ENCODE measurements around the gene NBEAL2.
A peak's percentile ranks its signal among the peaks of the same experiment; 100 is the strongest.

The NBEAL2 gene

GRCh38 chr3:47008851-47009224 lies 29.4 kb downstream of the NBEAL2 start (continued):
- TF ChIP-seq PRDM1 (tag by site-specific recombination; IDR thresholded peaks at IDR 0.05) (no peak), PRDM2 (tag by site-specific recombination; IDR thresholded peaks at IDR 0.05; ENCODE audit: borderline replicate concordance) (no peak), ZNF658 (tag by site-specific recombination; IDR thresholded peaks at IDR 0.05) (no peak), ZNF138 (tag by site-specific recombination; IDR thresholded peaks at IDR 0.05; ENCODE audit: borderline replicate concordance) (no peak), ZSCAN18 (tag by site-specific recombination; IDR thresholded peaks at IDR 0.05) (no peak), ZNF600 (tag by site-specific recombination; IDR thresholded peaks at IDR 0.05) (no peak)

- no peaks in the 10 kb centered on the region for H3K4me1 ChIP-seq (ENCODE audit: control insufficient read depth, insufficient read depth, low read length)
- H3K27ac ChIP-seq (ENCODE audit: extremely low read depth, low read depth, low read length) = peak overlapping the region; percentile 72
- H3K9me3 ChIP-seq (ENCODE audit: control insufficient read depth, insufficient read depth, low read depth, low read length) = no peaks in the 10 kb centered on the region
- POLR2A ChIA-PET = interaction anchor here (0.7 to 1.0 kb wide), 3 partner anchors 33 to 157 kb away, joined by 3 to 4 read pairs (median 3); partner anchors contain the start of gene CCDC12
- CTCF ChIA-PET = interaction anchor here (0.6 kb wide), 1 partner anchor 335 kb away, joined by 3 read pairs; no protein-coding TSS in a partner anchor
- peaks cover 0 to 43% of the 10 kb centered on the region in 2 experiments; a peak in 1 of 3 replicates for H3K36me3 ChIP-seq (ENCODE audit: control insufficient read depth in 2 of 2, insufficient read depth in 1 of 2, low read length in 2 of 2)
- H3K4me3 ChIP-seq (ENCODE audit: low read depth, low read length) = peak overlapping the region; percentile 37
- no peak for TF ChIP-seq KLF7 (tag by site-specific recombination; IDR thresholded peaks at IDR 0.05; ENCODE audit: borderline replicate concordance)
- TF ChIP-seq ZNF10 (tag by site-specific recombination; IDR thresholded peaks at IDR 0.05) = no peak
- TF ChIP-seq ZNF311 (tag by site-specific recombination; IDR thresholded peaks at IDR 0.05; ENCODE audit: borderline replicate concordance) = no peak
- TF ChIP-seq PRDM1 (tag by site-specific recombination; IDR thresholded peaks at IDR 0.05) = no peak
- no peak for TF ChIP-seq PBX3 (CRISPR knock-in tag; IDR thresholded peaks at IDR 0.05)
- no peak for TF ChIP-seq SETDB1 (IDR thresholded peaks at IDR 0.05; ENCODE audit: insufficient read length, low read length)
- no peak for TF ChIP-seq KLF16 (tag by site-specific recombination; IDR thresholded peaks at IDR 0.05)
- no peak for TF ChIP-seq ZNF548 (tag by site-specific recombination; IDR thresholded peaks at IDR 0.05)
- TF ChIP-seq KLF8 (tag by site-specific recombination; IDR thresholded peaks at IDR 0.05) = peak; percentile 60; the same call in 1 of the 2 replicates
- TF ChIP-seq ZNF202 (tag by site-specific recombination; IDR thresholded peaks at IDR 0.05; ENCODE audit: borderline replicate concordance) = no peak
- no peak for TF ChIP-seq ZNF324 (tag by site-specific recombination; IDR thresholded peaks at IDR 0.05)
- peak; percentile 22; the same call in 1 of the 2 replicates for TF ChIP-seq ZIC2 (tag by site-specific recombination; IDR thresholded peaks at IDR 0.05)
- TF ChIP-seq ZSCAN16 (tag by site-specific recombination; IDR thresholded peaks at IDR 0.05) = no peak
- no peak for TF ChIP-seq REPIN1 (tag by site-specific recombination; IDR thresholded peaks at IDR 0.05; ENCODE audit: low read depth)
- no peak for TF ChIP-seq TCF7L2 (IDR thresholded peaks at IDR 0.05; ENCODE audit: borderline replicate concordance, low read depth, low read length)
- no peak for TF ChIP-seq SCRT2 (tag by site-specific recombination; IDR thresholded peaks at IDR 0.05)
- TF ChIP-seq ZNF561 (tag by site-specific recombination; IDR thresholded peaks at IDR 0.05; ENCODE audit: borderline replicate concordance) = no peak
- no peak for TF ChIP-seq ZNF121 (tag by site-specific recombination; IDR thresholded peaks at IDR 0.05)
- no peak for TF ChIP-seq ZNF488 (tag by site-specific recombination; IDR thresholded peaks at IDR 0.05)
Observed at GRCh38 chr3:47009225-47010110, 30.0 kb downstream of the NBEAL2 start.

Data from HEK293 (cell line).